ENCODE data around the gene MGAT4A. TPM values are rescaled to one million over a fixed set of nuclear protein-coding genes. Genes with fewer than 3 reads are reported as not detected.

Gene MGAT4A
- total and polyA plus RNA-seq, 10 of the 15 experiments (the other 5 are each of a cell fraction or from before 2014, with no cell fraction given) = 4.3 to 23.4 (median 13.6) TPM

GRCh38 chr2:98691303-98691702, 39.6 kb downstream of the MGAT4A start (continued):
- TF ChIP-seq MLLT1 (IDR thresholded peaks at IDR 0.05) (no peak), HDAC6 (IDR thresholded peaks at IDR 0.05; ENCODE audit: unreplicated experiment) (no peak), GABPA (IDR thresholded peaks at IDR 0.05; ENCODE audit: low read depth) (no peak), EP300 (IDR thresholded peaks at IDR 0.05; ENCODE audit: borderline replicate concordance in 1 of 2, control insufficient read depth in 1 of 2, low read depth in 2 of 2, low read length in 2 of 2) (no peak), KAT2A (conservative IDR thresholded peaks at IDR 0.05; ENCODE audit: control insufficient read depth, low read depth, low read length) (no peak), CTCF (IDR thresholded peaks at IDR 0.05 in 2 of 3, conservative IDR thresholded peaks at IDR 0.05 in 1 of 3; ENCODE audit: control insufficient read depth in 2 of 3, extremely low read depth in 1 of 3, insufficient read depth in 1 of 3, low read depth in 3 of 3, low read length in 3 of 3) (no peak), IKZF1 (conservative IDR thresholded peaks at IDR 0.05) (no peak), KDM1A (IDR thresholded peaks at IDR 0.05; ENCODE audit: borderline replicate concordance) (no peak), PAX8 (IDR thresholded peaks at IDR 0.05) (no peak), SMAD1 (IDR thresholded peaks at IDR 0.05; ENCODE audit: low read depth, partially characterized antibody) (no peak), NFIC (IDR thresholded peaks at IDR 0.05; ENCODE audit: low read depth, low read length) (no peak), ZNF217 (IDR thresholded peaks at IDR 0.05) (no peak), MEF2B (IDR thresholded peaks at IDR 0.05; ENCODE audit: partially characterized antibody, poor library complexity, severe bottlenecking) (no peak)

Data from GM12878 (cell line).